Mesenteric fat pad (tissue), 1 donor: ENCODE results near the gene ZNF605. TPM values are rescaled to one million over a fixed set of nuclear protein-coding genes. Genes with fewer than 3 reads are reported as not detected.
A peak's percentile ranks its signal among the peaks of the same experiment; 100 is the strongest.

Source experiments
- DNase-seq: peaks from one replicate; pipeline ENCODE4 v3.0.0-alpha.2; 2020; ENCODE audit warnings: low spot score
- long read RNA-seq: library from polyadenylated mRNA; unstranded; transcript quantifications from one replicate; pipeline ENCODE4 v2.0.0, GENCODE V29; 2020
- total RNA-seq: library from RNA; stranded (reverse); fragmentation: NEBNext Ultra II Directional; extraction: Animal tissue kit (Norgen Biotek cat#: 25700); gene quantifications from one replicate; pipeline ENCODE4 v1.2.1, GENCODE V29; 2021
- donor health status: DM: yes; HTN: yes; CAD: no.

ZNF605 gene
- total RNA-seq, result 8.0 TPM
- long read RNA-seq, partial matches to known transcripts, result 1 of 19 reads
- long read RNA-seq, other reads (novel, unspliced or antisense), result 15 of 19 reads

- DNase-seq, result peak; percentile 96
Observed at GRCh38 chr12:132956011-132956788, at the start of gene ZNF605. TSS of gene ZNF605 (minus strand) at chr12:132956306. CDS start at chr12:132945635, 10,671 bp downstream.

GRCh38 chr12:132998741-132999140 lies 42.6 kb upstream of the ZNF605 start:
- no peak for DNase-seq

- DNase-seq, result no peak
Observed at GRCh38 chr12:132986885-132987225, 30.7 kb upstream of the ZNF605 start.

GRCh38 chr12:132986001-132986884 lies 30.1 kb upstream of the ZNF605 start, which contains the start of gene ZNF26:
TSS of gene ZNF26 (plus strand) at chr12:132986367. CDS start at chr12:132986841, 474 bp downstream.
- peak; percentile 93 for DNase-seq

GRCh38 chr12:132976870-132977269 lies 20.8 kb upstream of the ZNF605 start:
- DNase-seq, result peak; percentile 68

GRCh38 chr12:132972374-132972773 lies 16.3 kb upstream of the ZNF605 start:
- no peak for DNase-seq

- peak; percentile 88 for DNase-seq
Observed at GRCh38 chr12:132967736-132968135, 11.6 kb upstream of the ZNF605 start.

GRCh38 chr12:132966676-132967415 lies 10.7 kb upstream of the ZNF605 start:
- peak; percentile 75 for DNase-seq

- no peak for DNase-seq
Observed at GRCh38 chr12:132965796-132966195, 9.7 kb upstream of the ZNF605 start.

GRCh38 chr12:132963947-132964346 lies 7.8 kb upstream of the ZNF605 start:
- peak; percentile 57 for DNase-seq

- peak; percentile 22 for DNase-seq
Observed at GRCh38 chr12:132961790-132962189, 5.7 kb upstream of the ZNF605 start.

GRCh38 chr12:132955094-132956010 lies 754 bp downstream of the ZNF605 start:
- DNase-seq, result peak; percentile 72

- DNase-seq, result peak; percentile 49
Observed at GRCh38 chr12:132954471-132955048, 1.5 kb downstream of the ZNF605 start.

- peak; percentile 43 for DNase-seq
Observed at GRCh38 chr12:132953771-132954170, 2.3 kb downstream of the ZNF605 start.

GRCh38 chr12:132953163-132953425 lies 3.0 kb downstream of the ZNF605 start:
- peak; percentile 45 for DNase-seq

GRCh38 chr12:132952371-132953162 lies 3.5 kb downstream of the ZNF605 start:
- peak; percentile 51 for DNase-seq

- DNase-seq, result no peak
Observed at GRCh38 chr12:132951649-132952048, 4.5 kb downstream of the ZNF605 start.

GRCh38 chr12:132950844-132951535 lies 5.1 kb downstream of the ZNF605 start:
- peak; percentile 30 for DNase-seq
